A549 (cell line): ENCODE results near the gene CD8A.

Source experiments
- JUN ChIP-seq, 2 experiments: fragments of >200 bp; sonication (Bioruptor Twin); formaldehyde crosslinking; IDR thresholded peaks; 2 replicates in 1 of 2; 3 replicates in 1 of 2; pipeline ENCODE4 v1.6.1; 2016 to 2017
- RAD21 ChIP-seq, 2 experiments: fragments of >200 bp in 1 of 2; sonication (Bioruptor Twin) in 1 of 2; formaldehyde crosslinking in 1 of 2; IDR thresholded peaks in 1 of 2; conservative IDR thresholded peaks in 1 of 2; 2 replicates in 1 of 2; 3 replicates in 1 of 2; pipeline ENCODE4 v1.6.1; 2012 to 2018; ENCODE audit warnings: inconsistent platforms in 1 of 2
- TF ChIP-seq, protein P1 (sequence below): fragments of >200 bp; sonication (Bioruptor Twin); formaldehyde crosslinking; IDR thresholded peaks from 3 replicates; pipeline ENCODE4 v1.5.1; 2016

DNA sequence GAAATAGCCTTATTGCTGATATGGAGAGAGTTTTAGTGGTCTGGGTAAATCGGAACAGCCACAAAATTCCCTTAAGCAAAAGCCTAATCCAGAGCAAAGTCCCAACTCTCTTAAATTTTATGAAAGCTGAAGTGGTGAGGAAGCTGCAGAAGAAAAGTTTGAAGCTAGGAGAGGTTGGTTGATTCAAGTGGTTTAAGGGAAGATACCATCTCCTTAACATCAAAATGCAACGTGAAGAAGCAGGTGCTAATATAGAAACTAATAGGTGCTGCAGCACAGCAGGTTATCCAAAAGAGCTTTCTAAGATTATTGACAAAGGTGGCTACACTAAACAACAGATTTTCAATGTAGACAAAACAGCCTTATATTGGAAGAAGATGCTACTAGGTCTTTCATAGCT, 28.2 kb upstream of the CD8A start:
- TF ChIP-seq JUN (IDR thresholded peaks at IDR 0.05) (no peak), RAD21 (conservative IDR thresholded peaks at IDR 0.05 in 1 of 2, IDR thresholded peaks at IDR 0.05 in 1 of 2) (no peak)
- TF ChIP-seq, protein P1, sequence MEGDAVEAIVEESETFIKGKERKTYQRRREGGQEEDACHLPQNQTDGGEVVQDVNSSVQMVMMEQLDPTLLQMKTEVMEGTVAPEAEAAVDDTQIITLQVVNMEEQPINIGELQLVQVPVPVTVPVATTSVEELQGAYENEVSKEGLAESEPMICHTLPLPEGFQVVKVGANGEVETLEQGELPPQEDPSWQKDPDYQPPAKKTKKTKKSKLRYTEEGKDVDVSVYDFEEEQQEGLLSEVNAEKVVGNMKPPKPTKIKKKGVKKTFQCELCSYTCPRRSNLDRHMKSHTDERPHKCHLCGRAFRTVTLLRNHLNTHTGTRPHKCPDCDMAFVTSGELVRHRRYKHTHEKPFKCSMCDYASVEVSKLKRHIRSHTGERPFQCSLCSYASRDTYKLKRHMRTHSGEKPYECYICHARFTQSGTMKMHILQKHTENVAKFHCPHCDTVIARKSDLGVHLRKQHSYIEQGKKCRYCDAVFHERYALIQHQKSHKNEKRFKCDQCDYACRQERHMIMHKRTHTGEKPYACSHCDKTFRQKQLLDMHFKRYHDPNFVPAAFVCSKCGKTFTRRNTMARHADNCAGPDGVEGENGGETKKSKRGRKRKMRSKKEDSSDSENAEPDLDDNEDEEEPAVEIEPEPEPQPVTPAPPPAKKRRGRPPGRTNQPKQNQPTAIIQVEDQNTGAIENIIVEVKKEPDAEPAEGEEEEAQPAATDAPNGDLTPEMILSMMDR: no peak
